GM12878 (cell line): Measurements from ENCODE around the gene RAI14.

Source experiments
- EGR1 ChIP-seq, 2 experiments: IDR thresholded peaks; 1 replicate in 1 of 2; 2 replicates in 1 of 2; pipeline ENCODE4 v1.6.1; 2011 to 2012; ENCODE audit warnings: low read depth in 2 of 2, low read length in 2 of 2, borderline replicate concordance in 1 of 2, mild to moderate bottlenecking in 1 of 2, moderate library complexity in 1 of 2
- EP300 ChIP-seq, 2 experiments: fragments of 150-350 bp in 1 of 2; IDR thresholded peaks; 2 replicates each; pipeline ENCODE4 v1.6.1; 2011 to 2012; ENCODE audit warnings: low read depth in 2 of 2, low read length in 2 of 2, borderline replicate concordance in 1 of 2, improper control_type of control experiment in 1 of 2, inconsistent platforms in 1 of 2; ENCODE audit not compliant: control insufficient read depth in 1 of 2
- EZH2 ChIP-seq: IDR thresholded peaks from 2 replicates; pipeline ENCODE4 v1.6.1; 2012; ENCODE audit warnings: low read depth, mild to moderate bottlenecking, control low read depth, inconsistent platforms, low read length, borderline replicate concordance; ENCODE audit not compliant: control insufficient read depth
- GABPA ChIP-seq: IDR thresholded peaks from 2 replicates; pipeline ENCODE4 v1.6.1; 2014; ENCODE audit warnings: antibody characterized with exemption, low read depth, mild to moderate bottlenecking, inconsistent platforms
- NFIC ChIP-seq: IDR thresholded peaks from 2 replicates; pipeline ENCODE4 v1.6.1; 2012; ENCODE audit warnings: low read depth, mild to moderate bottlenecking, inconsistent platforms, low read length, moderate library complexity
- NR2C1 ChIP-seq: fragments of 450-650 bp; IDR thresholded peaks from 2 replicates; pipeline ENCODE4 v1.6.1; 2017; ENCODE audit warnings: antibody characterized with exemption, mild to moderate bottlenecking, moderate library complexity
- NRF1 ChIP-seq: conservative IDR thresholded peaks from 2 replicates; pipeline ENCODE4 v1.6.1; 2011; ENCODE audit warnings: mild to moderate bottlenecking, low read depth, low read length, improper control_type of control experiment
- RCOR1 ChIP-seq: conservative IDR thresholded peaks from 2 replicates; pipeline ENCODE4 v1.6.1; 2012; ENCODE audit warnings: low read depth, low read length, improper control_type of control experiment
- TF ChIP-seq, protein P1 (sequence below): IDR thresholded peaks from 2 replicates; pipeline ENCODE4 v1.6.1; 2011; ENCODE audit warnings: low read depth, low read length, improper control_type of control experiment, borderline replicate concordance

DNA sequence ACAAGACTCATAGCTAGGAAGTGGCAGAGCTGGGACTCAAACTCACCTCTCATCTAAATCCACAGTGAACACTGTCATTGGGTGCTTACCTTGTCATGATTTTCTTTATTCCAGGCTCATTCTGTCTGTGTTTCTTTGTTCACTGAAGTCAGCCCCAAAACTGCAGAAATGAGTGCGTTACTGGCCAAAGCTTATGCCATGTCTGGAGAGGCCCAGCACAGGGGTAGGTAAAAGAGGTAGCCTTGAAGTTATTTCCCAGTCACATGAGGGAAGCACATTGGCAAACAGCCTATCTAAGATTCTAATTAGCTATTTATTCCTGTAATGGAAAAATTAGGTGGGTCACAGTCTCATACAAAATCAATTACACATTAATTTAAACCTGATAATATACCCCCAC, 212.7 kb downstream of the RAI14 start:
- TF ChIP-seq NR2C1 (no peak), NRF1 (no peak), NFIC (no peak), EGR1 (IDR thresholded peaks at IDR 0.05; ENCODE audit: borderline replicate concordance in 1 of 2, low read depth in 2 of 2, low read length in 2 of 2) (no peak), EZH2 (no peak), RCOR1 (no peak), EP300 (IDR thresholded peaks at IDR 0.05; ENCODE audit: borderline replicate concordance in 1 of 2, control insufficient read depth in 1 of 2, low read depth in 2 of 2, low read length in 2 of 2) (no peak), GABPA (no peak)
- TF ChIP-seq, protein P1, sequence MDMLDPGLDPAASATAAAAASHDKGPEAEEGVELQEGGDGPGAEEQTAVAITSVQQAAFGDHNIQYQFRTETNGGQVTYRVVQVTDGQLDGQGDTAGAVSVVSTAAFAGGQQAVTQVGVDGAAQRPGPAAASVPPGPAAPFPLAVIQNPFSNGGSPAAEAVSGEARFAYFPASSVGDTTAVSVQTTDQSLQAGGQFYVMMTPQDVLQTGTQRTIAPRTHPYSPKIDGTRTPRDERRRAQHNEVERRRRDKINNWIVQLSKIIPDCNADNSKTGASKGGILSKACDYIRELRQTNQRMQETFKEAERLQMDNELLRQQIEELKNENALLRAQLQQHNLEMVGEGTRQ = no peak
